Fibroblast of lung (primary cell): Measurements from ENCODE around the gene ADAMTS17. TPM values are rescaled to one million over a fixed set of nuclear protein-coding genes. Genes with fewer than 3 reads are reported as not detected.

Experiments
- DNase-seq, 2 donors: peaks; one replicate each; pipeline versions ENCODE4 v3.0.0 to v3.0.0-alpha.2; 2010; ENCODE audit warnings: low read depth in 2 of 2
- H2AFZ ChIP-seq: 2 replicates; pipeline ENCODE4 v1.5.1; 2012; ENCODE audit warnings: low read length, control low read depth, inconsistent platforms
- H3K27ac ChIP-seq: 2 replicates; pipeline ENCODE4 v1.5.1; 2011; ENCODE audit warnings: low read length, control low read depth; ENCODE audit not compliant: insufficient read depth
- H3K27me3 ChIP-seq: 2 replicates; pipeline ENCODE4 v1.5.1; 2011; ENCODE audit warnings: mild to moderate bottlenecking, low read length; ENCODE audit not compliant: control insufficient read depth, insufficient read depth
- H3K36me3 ChIP-seq: 2 replicates; pipeline ENCODE4 v1.5.1; 2011; ENCODE audit warnings: low read length; ENCODE audit not compliant: control insufficient read depth, insufficient read depth
- H3K4me1 ChIP-seq: 2 replicates; pipeline ENCODE4 v1.5.1; 2011; ENCODE audit warnings: low read length; ENCODE audit not compliant: control insufficient read depth, insufficient read depth; ENCODE audit errors: extremely low read depth
- H3K4me2 ChIP-seq: 2 replicates; pipeline ENCODE4 v1.5.1; 2011; ENCODE audit warnings: low read length, control low read depth; ENCODE audit not compliant: insufficient read depth; ENCODE audit errors: extremely low read depth
- H3K4me3 ChIP-seq, 4 experiments: fragments of 200-600 bp in 1 of 4; sonication (generic) in 1 of 4; replicated peaks in 1 of 4; 2 replicates each; pipeline ENCODE4 v1.5.1; 2011 to 2016; ENCODE audit warnings: low read length in 4 of 4, low read depth in 3 of 4, mild to moderate bottlenecking in 3 of 4, control low read depth in 2 of 4, inconsistent platforms in 1 of 4, mixed read lengths in 1 of 4; ENCODE audit not compliant: insufficient read depth in 1 of 4; ENCODE audit errors: control extremely low read depth in 1 of 4
- H3K79me2 ChIP-seq: 2 replicates; pipeline ENCODE4 v1.5.1; 2012; ENCODE audit warnings: mild to moderate bottlenecking, low read length, inconsistent platforms; ENCODE audit not compliant: control insufficient read depth, insufficient read depth
- H3K9ac ChIP-seq: 2 replicates; pipeline ENCODE4 v1.5.1; 2011; ENCODE audit warnings: mild to moderate bottlenecking, low read length, control low read depth; ENCODE audit not compliant: insufficient read depth
- H3K9me3 ChIP-seq: 2 replicates; pipeline ENCODE4 v1.5.1; 2012; ENCODE audit warnings: low read depth, low read length; ENCODE audit not compliant: control insufficient read depth, insufficient read depth
- H4K20me1 ChIP-seq: 2 replicates; pipeline ENCODE4 v1.5.1; 2011; ENCODE audit warnings: low read length; ENCODE audit not compliant: control insufficient read depth, insufficient read depth; ENCODE audit errors: extremely low read depth
- EZH2 ChIP-seq: IDR thresholded peaks from 2 replicates; pipeline ENCODE4 v1.5.1; 2012; ENCODE audit warnings: low read length, control low read depth, mild to moderate bottlenecking; ENCODE audit errors: missing control alignments
- polyA plus RNA-seq, 2 donors: library from polyadenylated mRNA; depleted of rRNA in 1 of 2; stranded (reverse) in 1 of 2; unstranded in 1 of 2; fragments of >200 nt; gene quantifications; 2 replicates each; pipeline ENCODE4 v1.2.1, GENCODE V29; 2011 to 2012; ENCODE audit warnings: missing spikeins in 1 of 2
- total RNA-seq: library from RNA; depleted of rRNA; stranded (reverse); fragments of >200 nt; gene quantifications from 2 replicates; pipeline ENCODE4 v1.2.1, GENCODE V29; 2014
- TF ChIP-seq, protein P1 (sequence below), 2 donors: IDR thresholded peaks in 1 of 2; conservative IDR thresholded peaks in 1 of 2; 1 replicate in 1 of 2; 2 replicates in 1 of 2; pipeline ENCODE4 v1.5.1; 2011 to 2012; ENCODE audit warnings: low read length in 2 of 2, control low read depth in 1 of 2, inconsistent platforms in 1 of 2, low read depth in 1 of 2, mild to moderate bottlenecking in 1 of 2

Gene ADAMTS17
- total and polyA plus RNA-seq, 2 donors (not counting 1 experiment from before 2014, with no cell fraction given): 0.09 to 0.17 TPM

DNA sequence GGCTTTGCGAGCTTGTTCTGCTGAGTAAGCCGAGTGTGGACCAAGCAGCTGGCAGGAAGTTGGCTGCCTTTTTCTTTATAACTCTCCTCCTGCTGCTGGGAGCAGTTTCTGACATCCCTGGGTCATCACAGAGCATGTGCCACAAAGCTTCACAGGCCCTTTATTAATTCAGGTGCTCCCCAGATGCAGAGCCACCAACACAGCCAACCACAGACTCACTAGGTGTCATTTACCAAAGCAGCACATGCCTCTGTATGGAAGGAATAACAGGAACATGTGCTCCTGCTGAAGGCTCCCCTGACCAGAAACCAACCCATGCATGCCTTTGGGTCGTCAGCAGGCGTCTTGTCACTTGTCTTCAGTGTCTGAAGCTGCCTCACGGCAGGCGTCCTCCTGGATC is 152.5 kb downstream of the ADAMTS17 start:
- H3K4me1 ChIP-seq: no peaks in the 10 kb centered on the region
- no peak for DNase-seq
- H3K4me3 ChIP-seq: no peak overlapping the region
- no peak overlapping the region for H3K27ac ChIP-seq
- TF ChIP-seq, protein P1, sequence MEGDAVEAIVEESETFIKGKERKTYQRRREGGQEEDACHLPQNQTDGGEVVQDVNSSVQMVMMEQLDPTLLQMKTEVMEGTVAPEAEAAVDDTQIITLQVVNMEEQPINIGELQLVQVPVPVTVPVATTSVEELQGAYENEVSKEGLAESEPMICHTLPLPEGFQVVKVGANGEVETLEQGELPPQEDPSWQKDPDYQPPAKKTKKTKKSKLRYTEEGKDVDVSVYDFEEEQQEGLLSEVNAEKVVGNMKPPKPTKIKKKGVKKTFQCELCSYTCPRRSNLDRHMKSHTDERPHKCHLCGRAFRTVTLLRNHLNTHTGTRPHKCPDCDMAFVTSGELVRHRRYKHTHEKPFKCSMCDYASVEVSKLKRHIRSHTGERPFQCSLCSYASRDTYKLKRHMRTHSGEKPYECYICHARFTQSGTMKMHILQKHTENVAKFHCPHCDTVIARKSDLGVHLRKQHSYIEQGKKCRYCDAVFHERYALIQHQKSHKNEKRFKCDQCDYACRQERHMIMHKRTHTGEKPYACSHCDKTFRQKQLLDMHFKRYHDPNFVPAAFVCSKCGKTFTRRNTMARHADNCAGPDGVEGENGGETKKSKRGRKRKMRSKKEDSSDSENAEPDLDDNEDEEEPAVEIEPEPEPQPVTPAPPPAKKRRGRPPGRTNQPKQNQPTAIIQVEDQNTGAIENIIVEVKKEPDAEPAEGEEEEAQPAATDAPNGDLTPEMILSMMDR (conservative IDR thresholded peaks at IDR 0.05 in 1 of 2, IDR thresholded peaks at IDR 0.05 in 1 of 2; ENCODE audit: low read depth in 1 of 2, low read length in 2 of 2): no peak
- TF ChIP-seq EZH2: no peak
- no peaks in the 10 kb centered on the region for H4K20me1 ChIP-seq
- no peaks in the 10 kb centered on the region for H3K79me2 ChIP-seq
- H3K9me3 ChIP-seq: no peaks in the 10 kb centered on the region
- H2AFZ ChIP-seq: no peak overlapping the region
- no peak overlapping the region for H3K9ac ChIP-seq
- no peaks in the 10 kb centered on the region for H3K27me3 ChIP-seq
- H3K36me3 ChIP-seq: no peaks in the 10 kb centered on the region
- no peak overlapping the region for H3K4me2 ChIP-seq

DNA sequence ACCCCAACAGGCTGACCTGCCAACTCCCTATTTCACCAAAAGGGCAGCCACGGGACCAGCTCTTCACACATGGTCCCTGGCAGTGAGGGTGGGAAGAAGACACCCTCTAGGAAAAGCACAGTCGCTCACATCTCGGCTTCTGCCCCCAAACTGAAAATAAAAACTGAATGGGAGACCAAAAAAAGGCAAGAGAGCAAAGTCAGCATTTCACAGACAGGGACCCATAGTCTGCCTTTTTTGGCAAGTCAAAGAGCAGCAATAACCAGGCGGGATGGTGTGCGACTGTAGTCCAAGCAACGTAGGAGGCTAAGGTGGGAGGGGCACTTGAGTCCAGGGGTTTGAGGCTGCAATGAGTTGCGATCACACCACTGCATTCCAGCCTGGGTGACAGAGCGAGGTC is 154.1 kb downstream of the ADAMTS17 start:
- H3K9me3 ChIP-seq: no peaks in the 10 kb centered on the region
- TF ChIP-seq, protein P1 (conservative IDR thresholded peaks at IDR 0.05 in 1 of 2, IDR thresholded peaks at IDR 0.05 in 1 of 2; ENCODE audit: low read depth in 1 of 2, low read length in 2 of 2): no peak
- no peak for TF ChIP-seq EZH2
- no peak overlapping the region for H3K27ac ChIP-seq

DNA sequence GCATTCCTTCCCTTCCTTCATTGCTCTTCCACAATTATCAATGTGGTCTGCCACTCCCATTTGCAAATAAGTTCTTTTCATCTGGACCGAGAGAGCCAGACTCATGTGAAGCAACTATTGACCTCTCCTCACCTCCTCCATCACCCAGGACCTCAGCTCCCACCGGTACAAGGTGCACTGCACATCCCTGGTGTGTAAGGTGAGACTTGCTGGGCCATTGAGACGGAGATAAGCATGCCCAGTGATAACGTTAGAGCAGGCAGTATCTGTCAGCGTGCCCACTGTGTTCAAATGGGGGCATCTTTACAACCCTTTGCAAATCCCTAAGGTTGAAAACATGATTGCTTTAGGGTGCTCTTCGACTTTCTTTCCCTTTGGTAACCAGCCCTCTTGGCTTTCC is 154.8 kb downstream of the ADAMTS17 start:
- Histone ChIP-seq H4K20me1 (no peaks in the 10 kb centered on the region), H3K4me3 (no peak overlapping the region), H3K4me1 (no peaks in the 10 kb centered on the region), H3K27ac (no peak overlapping the region), H3K36me3 (no peaks in the 10 kb centered on the region), H3K4me2 (no peak overlapping the region), H3K9me3 (no peaks in the 10 kb centered on the region), H3K9ac (no peak overlapping the region), H3K27me3 (no peaks in the 10 kb centered on the region), H2AFZ (no peak overlapping the region), H3K79me2 (no peaks in the 10 kb centered on the region)
- DNase-seq: no peak
- TF ChIP-seq EZH2: no peak

More for the DNA sequence above, 154.1 kb downstream of the ADAMTS17 start:
- Histone ChIP-seq H3K4me2 (no peak overlapping the region), H3K27me3 (no peaks in the 10 kb centered on the region), H2AFZ (no peak overlapping the region), H3K4me3 (no peak overlapping the region), H3K9ac (no peak overlapping the region), H4K20me1 (no peaks in the 10 kb centered on the region), H3K79me2 (no peaks in the 10 kb centered on the region), H3K36me3 (no peaks in the 10 kb centered on the region), H3K4me1 (no peaks in the 10 kb centered on the region)
- DNase-seq: no peak
